H9 (cell line): ENCODE measurements around the gene MUCL3. TPM values are rescaled to one million over a fixed set of nuclear protein-coding genes. Genes with fewer than 3 reads are reported as not detected.

ENCODE experiments used
- DNase-seq: peaks from one replicate; pipeline ENCODE4 v3.0.0-alpha.2; 2017
- H2AFZ ChIP-seq: one replicate; pipeline ENCODE4 v1.6.1; 2013; ENCODE audit warnings: mild to moderate bottlenecking, low read length, control low read depth, moderate library complexity
- H2AK5ac ChIP-seq: 2 replicates; pipeline ENCODE4 v1.6.1; 2013; ENCODE audit warnings: low read length, control low read depth, mixed read lengths; ENCODE audit not compliant: insufficient read length
- H2BK120ac ChIP-seq: one replicate; pipeline ENCODE4 v1.6.1; 2013; ENCODE audit warnings: low read depth, mild to moderate bottlenecking, low read length, control low read depth, inconsistent platforms; ENCODE audit not compliant: poor library complexity, severe bottlenecking
- H2BK12ac ChIP-seq: 2 replicates; pipeline ENCODE4 v1.6.1; 2013; ENCODE audit warnings: low read length, control low read depth, mixed read lengths, low read depth; ENCODE audit not compliant: insufficient read length
- H2BK15ac ChIP-seq: 2 replicates; pipeline ENCODE4 v1.6.1; 2013; ENCODE audit warnings: low read depth, low read length, control low read depth
- H2BK20ac ChIP-seq: one replicate; pipeline ENCODE4 v1.6.1; 2013; ENCODE audit warnings: low read depth, mild to moderate bottlenecking, low read length, control low read depth, inconsistent platforms; ENCODE audit not compliant: poor library complexity, severe bottlenecking
- H2BK5ac ChIP-seq: 2 replicates; pipeline ENCODE4 v1.6.1; 2013; ENCODE audit warnings: low read length, control low read depth, mixed read lengths; ENCODE audit not compliant: insufficient read length
- H3K14ac ChIP-seq: 2 replicates; pipeline ENCODE4 v1.6.1; 2013; ENCODE audit warnings: low read length, control low read depth; ENCODE audit not compliant: insufficient read depth
- H3K18ac ChIP-seq: 2 replicates; pipeline ENCODE4 v1.6.1; 2013; ENCODE audit warnings: low read depth, mild to moderate bottlenecking, mixed read lengths, low read length, control low read depth; ENCODE audit not compliant: insufficient read length
- H3K23ac ChIP-seq: 2 replicates; pipeline ENCODE4 v1.6.1; 2013; ENCODE audit warnings: low read length, control low read depth, mixed read lengths, low read depth; ENCODE audit not compliant: insufficient read length
- H3K23me2 ChIP-seq: 2 replicates; pipeline ENCODE4 v1.6.1; 2013; ENCODE audit warnings: low read depth, mild to moderate bottlenecking, mixed read lengths, low read length, control low read depth; ENCODE audit not compliant: insufficient read length, poor library complexity, severe bottlenecking
- H3K27ac ChIP-seq: 2 replicates; pipeline ENCODE4 v1.5.1; 2013; ENCODE audit warnings: low read length, control low read depth, mixed read lengths, low read depth; ENCODE audit not compliant: insufficient read length
- H3K27me3 ChIP-seq: 2 replicates; pipeline ENCODE4 v1.6.1; 2013; ENCODE audit warnings: low read length, control low read depth, inconsistent platforms; ENCODE audit not compliant: insufficient read depth
- H3K4ac ChIP-seq: 2 replicates; pipeline ENCODE4 v1.6.1; 2013; ENCODE audit warnings: low read depth, mild to moderate bottlenecking, control low read depth, inconsistent platforms, low read length, moderate library complexity
- H3K4me1 ChIP-seq: 2 replicates; pipeline ENCODE4 v1.6.1; 2013; ENCODE audit warnings: low read length, control low read depth, inconsistent platforms; ENCODE audit not compliant: insufficient read depth
- H3K4me2 ChIP-seq: 2 replicates; pipeline ENCODE4 v1.6.1; 2013; ENCODE audit warnings: low read length, control low read depth, mixed read lengths; ENCODE audit not compliant: insufficient read length, insufficient read depth
- H3K56ac ChIP-seq: 2 replicates; pipeline ENCODE4 v1.6.1; 2013; ENCODE audit warnings: low read depth, mild to moderate bottlenecking, mixed read lengths, low read length, control low read depth; ENCODE audit not compliant: insufficient read length
- H3K79me1 ChIP-seq: 2 replicates; pipeline ENCODE4 v1.6.1; 2013; ENCODE audit warnings: low read depth, mild to moderate bottlenecking, moderate library complexity, low read length, control low read depth, inconsistent platforms; ENCODE audit not compliant: insufficient read depth, poor library complexity, severe bottlenecking
- H3K79me2 ChIP-seq: 2 replicates; pipeline ENCODE4 v1.6.1; 2013; ENCODE audit warnings: low read length, control low read depth, inconsistent platforms; ENCODE audit not compliant: insufficient read depth
- H3K9ac ChIP-seq: 2 replicates; pipeline ENCODE4 v1.6.1; 2013; ENCODE audit warnings: low read length, control low read depth, mixed read lengths; ENCODE audit not compliant: insufficient read length; ENCODE audit errors: extremely low read depth
- H3K9me3 ChIP-seq: one replicate; pipeline ENCODE4 v1.6.1; 2013; ENCODE audit warnings: low read depth, low read length, inconsistent platforms; ENCODE audit not compliant: control insufficient read depth
- H3T11ph ChIP-seq: one replicate; pipeline ENCODE4 v1.6.1; 2013; ENCODE audit warnings: mild to moderate bottlenecking, low read length, control low read depth, inconsistent platforms
- H4K20me1 ChIP-seq: one replicate; pipeline ENCODE4 v1.6.1; 2013; ENCODE audit not compliant: control insufficient read depth, insufficient read length, insufficient read depth
- H4K5ac ChIP-seq: 2 replicates; pipeline ENCODE4 v1.6.1; 2013; ENCODE audit warnings: low read depth, mild to moderate bottlenecking, mixed read lengths, low read length, control low read depth; ENCODE audit not compliant: insufficient read length
- H4K8ac ChIP-seq: replicated peaks from 2 replicates; pipeline ENCODE4 v1.6.1; 2013; ENCODE audit warnings: low read length, control low read depth, mixed read lengths, low read depth; ENCODE audit not compliant: insufficient read length
- H4K91ac ChIP-seq: 2 replicates; pipeline ENCODE4 v1.6.1; 2013; ENCODE audit warnings: low read depth, mild to moderate bottlenecking, moderate library complexity, mixed read lengths, low read length, control low read depth; ENCODE audit not compliant: insufficient read length
- H3K27ac Mint-ChIP-seq, 3 experiments: 2 replicates in 2 of 3; 3 replicates in 1 of 3; pipeline ENCODE4 v1.8.0; 2020 to 2021; ENCODE audit warnings: mixed read lengths in 3 of 3, mild to moderate bottlenecking in 1 of 3, moderate library complexity in 1 of 3
- H3K27me3 Mint-ChIP-seq: 2 replicates; pipeline ENCODE4 v1.8.0; 2021; ENCODE audit warnings: low read depth, mild to moderate bottlenecking, moderate library complexity, mixed read lengths
- H3K36me3 Mint-ChIP-seq, 3 experiments: 2 replicates in 2 of 3; 3 replicates in 1 of 3; pipeline ENCODE4 v1.8.0; 2020 to 2021; ENCODE audit warnings: low read depth in 3 of 3, mixed read lengths in 3 of 3; ENCODE audit not compliant: insufficient read depth in 1 of 3
- H3K4me1 Mint-ChIP-seq, 2 experiments: 2 replicates each; pipeline ENCODE4 v1.8.0; 2020; ENCODE audit warnings: mixed read lengths in 2 of 2
- H3K4me3 Mint-ChIP-seq, 2 experiments: 2 replicates in 1 of 2; 3 replicates in 1 of 2; pipeline ENCODE4 v1.8.0; 2020 to 2021; ENCODE audit warnings: mild to moderate bottlenecking in 2 of 2, mixed read lengths in 2 of 2, moderate library complexity in 1 of 2
- H3K9me3 Mint-ChIP-seq, 2 experiments: 2 replicates in 1 of 2; 3 replicates in 1 of 2; pipeline ENCODE4 v1.8.0; 2020; ENCODE audit warnings: mild to moderate bottlenecking in 2 of 2, mixed read lengths in 2 of 2, moderate library complexity in 1 of 2
- WGBS: extraction: QIAGEN DNeasy Blood & Tissue Kit; methylation state at CpG from one replicate; pipeline ENCODE4 v1.1.7; 2013; ENCODE audit warnings: missing lambda C conversion rate, low lambda C conversion rate, mixed read lengths; ENCODE audit not compliant: insufficient read length; ENCODE audit errors: extremely low coverage; 5-methylcytosine and 5-hydroxymethylcytosine counted together
- total RNA-seq: library from RNA; stranded (reverse); gene quantifications from 2 replicates; pipeline ENCODE4 v1.2.1, GENCODE V29; 2021
- TF ChIP-seq, protein P1 (sequence below): fragments of 200-600 bp; sonication (generic); conservative IDR thresholded peaks from 3 replicates; pipeline ENCODE4 v1.8.0; 2021; ENCODE audit warnings: antibody characterized with exemption, mild to moderate bottlenecking

The MUCL3 gene
- total RNA-seq, 1 experiment from 2014 or later: 0.15 TPM

DNA sequence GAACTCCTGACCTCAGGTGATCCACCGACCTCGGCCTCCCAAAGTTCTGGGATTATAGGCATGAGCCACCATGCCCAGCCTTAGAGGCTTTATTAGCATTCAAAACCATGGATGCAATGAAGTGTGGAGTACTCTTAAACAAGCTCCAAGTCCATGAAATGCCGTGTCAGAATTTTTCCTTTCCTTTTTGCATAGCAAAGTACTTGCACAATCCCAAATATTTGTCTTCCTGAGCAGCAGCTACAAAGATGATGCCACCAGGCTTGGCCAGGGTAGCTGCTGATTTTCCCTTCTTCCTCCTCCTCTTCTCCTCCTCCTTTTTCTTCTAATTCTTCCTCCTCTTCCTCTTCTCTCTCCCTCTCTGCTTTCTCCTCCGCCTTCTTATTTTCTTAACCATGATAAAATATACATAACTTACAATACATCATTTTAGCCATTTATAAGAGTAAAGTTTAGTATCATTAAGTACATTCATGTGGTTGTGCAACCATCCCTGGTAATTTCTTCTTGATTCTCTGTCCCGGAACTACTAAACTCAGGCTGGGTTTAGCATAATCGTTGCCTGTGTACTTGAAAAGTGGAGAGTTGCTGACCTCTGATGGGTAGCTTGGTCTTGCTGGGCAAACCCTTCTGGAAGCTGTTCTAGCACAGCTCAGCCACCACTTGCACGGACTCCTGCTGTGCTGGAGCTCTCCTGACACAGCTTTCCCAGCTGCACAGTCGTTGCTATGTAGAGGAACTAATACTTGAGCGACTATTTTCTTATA, 20.3 kb downstream of the MUCL3 start:
- H4K91ac ChIP-seq: no peak overlapping the region
- H3K4ac ChIP-seq: no peak overlapping the region
- no peak overlapping the region for H2AK5ac ChIP-seq
- no peak for DNase-seq
- no peak overlapping the region for H2BK120ac ChIP-seq
- Mint-ChIP-seq H3K27me3 (peaks cover 42% of the 10 kb centered on the region), H3K36me3 (peaks cover 0 to 1% (median 0%) of the 10 kb centered on the region in 3 experiments; a peak in 1 of 7 replicates), H3K9me3 (peaks cover 0 to 3% of the 10 kb centered on the region in 2 experiments; a peak in 2 of 5 replicates), H3K4me3 (no peak overlapping the region; a peak in 1 of 5 replicates), H3K4me1 (peaks cover 12 to 13% of the 10 kb centered on the region in 2 experiments), H3K27ac (no peak overlapping the region)
- H3K14ac ChIP-seq: no peak overlapping the region
- no peaks in the 10 kb centered on the region; the same call in 1 of the 2 replicates for H3K27me3 ChIP-seq
- no peak overlapping the region for H4K5ac ChIP-seq
- no peak overlapping the region for H3K23ac ChIP-seq
- H3K18ac ChIP-seq: no peak overlapping the region
- H3T11ph ChIP-seq: no peak overlapping the region
- H4K20me1 ChIP-seq: no peaks in the 10 kb centered on the region
- no peak overlapping the region for H4K8ac ChIP-seq
- no peaks in the 10 kb centered on the region for H3K23me2 ChIP-seq
- H3K56ac ChIP-seq: no peak overlapping the region
- no peak overlapping the region for H3K27ac ChIP-seq
- H3K4me2 ChIP-seq: no peak overlapping the region
- H3K79me2 ChIP-seq: no peaks in the 10 kb centered on the region
- no peak overlapping the region for H2BK5ac ChIP-seq
- no peak overlapping the region for H3K9ac ChIP-seq
- 89% methylated on average over 1 of the region's 9 CpGs for WGBS
- no peaks in the 10 kb centered on the region for H3K79me1 ChIP-seq
- no peak overlapping the region for H2BK20ac ChIP-seq
- no peaks in the 10 kb centered on the region for H3K4me1 ChIP-seq
- H2BK12ac ChIP-seq: no peak overlapping the region
- no peak overlapping the region for H2BK15ac ChIP-seq
- H3K9me3 ChIP-seq: no peaks in the 10 kb centered on the region
- TF ChIP-seq, protein P1, sequence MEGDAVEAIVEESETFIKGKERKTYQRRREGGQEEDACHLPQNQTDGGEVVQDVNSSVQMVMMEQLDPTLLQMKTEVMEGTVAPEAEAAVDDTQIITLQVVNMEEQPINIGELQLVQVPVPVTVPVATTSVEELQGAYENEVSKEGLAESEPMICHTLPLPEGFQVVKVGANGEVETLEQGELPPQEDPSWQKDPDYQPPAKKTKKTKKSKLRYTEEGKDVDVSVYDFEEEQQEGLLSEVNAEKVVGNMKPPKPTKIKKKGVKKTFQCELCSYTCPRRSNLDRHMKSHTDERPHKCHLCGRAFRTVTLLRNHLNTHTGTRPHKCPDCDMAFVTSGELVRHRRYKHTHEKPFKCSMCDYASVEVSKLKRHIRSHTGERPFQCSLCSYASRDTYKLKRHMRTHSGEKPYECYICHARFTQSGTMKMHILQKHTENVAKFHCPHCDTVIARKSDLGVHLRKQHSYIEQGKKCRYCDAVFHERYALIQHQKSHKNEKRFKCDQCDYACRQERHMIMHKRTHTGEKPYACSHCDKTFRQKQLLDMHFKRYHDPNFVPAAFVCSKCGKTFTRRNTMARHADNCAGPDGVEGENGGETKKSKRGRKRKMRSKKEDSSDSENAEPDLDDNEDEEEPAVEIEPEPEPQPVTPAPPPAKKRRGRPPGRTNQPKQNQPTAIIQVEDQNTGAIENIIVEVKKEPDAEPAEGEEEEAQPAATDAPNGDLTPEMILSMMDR: no peak
- no peak overlapping the region for H2AFZ ChIP-seq
